ENCODE measurements around the gene SEMA3F. TPM values are rescaled to one million over a fixed set of nuclear protein-coding genes. Genes with fewer than 3 reads are reported as not detected.

SEMA3F gene
- total RNA-seq, 1 donor from 2014 or later, result 106 TPM

- DNase-seq (ENCODE audit: extremely low read depth, low read depth, low spot score), result no peak
Measured at GRCh38 chr3:50155491-50155878, 361 bp downstream of the SEMA3F start.

GRCh38 chr3:50155891-50156290, 767 bp downstream of the SEMA3F start:
- no peak for DNase-seq (ENCODE audit: extremely low read depth, low read depth, low spot score)

DNA sequence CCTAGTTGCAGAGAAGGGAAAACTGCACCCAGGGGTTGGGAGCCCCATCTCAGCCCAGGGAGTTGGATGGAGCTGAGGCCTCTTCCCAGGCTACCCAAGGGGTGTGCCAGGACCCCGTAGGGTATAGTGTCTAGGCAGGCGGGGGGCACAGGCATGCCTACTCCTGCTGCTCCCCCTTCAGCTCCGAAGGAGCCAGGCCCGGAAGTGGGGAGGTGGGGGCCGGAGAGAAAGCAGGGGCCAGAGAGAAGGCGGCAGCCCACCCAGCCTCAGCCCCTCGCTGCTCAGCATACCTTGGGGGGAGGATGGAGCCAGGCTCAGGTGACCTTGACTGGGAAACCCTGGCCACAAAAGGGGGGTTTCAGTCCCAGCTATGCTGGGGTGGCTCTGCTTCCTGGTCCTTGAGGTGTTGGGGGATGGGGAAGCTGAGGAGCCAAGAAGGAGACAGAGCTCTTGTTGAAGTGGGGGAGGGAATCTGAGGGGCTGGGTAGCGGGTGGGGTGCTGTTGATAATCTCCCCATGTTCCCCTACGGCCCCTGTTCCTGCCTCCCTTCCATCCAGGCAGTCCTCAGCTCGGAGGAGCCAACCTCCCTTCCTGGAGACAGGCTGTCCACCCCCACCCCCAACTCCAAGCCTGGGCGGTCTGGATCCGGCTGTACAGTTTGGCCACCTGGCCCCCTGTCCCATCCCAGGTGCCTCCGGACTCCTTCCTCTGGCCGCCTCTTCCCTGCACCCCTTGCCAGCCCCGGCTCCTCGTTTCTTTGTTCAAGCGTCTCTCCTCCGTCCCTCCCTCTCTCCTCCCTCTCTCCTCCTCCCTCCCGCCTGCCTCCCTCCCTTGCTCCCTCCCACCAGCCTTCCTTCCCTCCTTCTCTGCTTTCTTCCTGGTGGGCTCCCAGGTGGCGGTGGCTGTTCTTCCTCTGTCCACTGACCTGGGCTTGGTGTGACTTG, 1.7 kb downstream of the SEMA3F start:
- DNase-seq (ENCODE audit: extremely low read depth, low read depth, low spot score), result no peak

- no peak for DNase-seq (ENCODE audit: extremely low read depth, low read depth, low spot score)
Measured at GRCh38 chr3:50157827-50158529, 2.9 kb downstream of the SEMA3F start.

DNA sequence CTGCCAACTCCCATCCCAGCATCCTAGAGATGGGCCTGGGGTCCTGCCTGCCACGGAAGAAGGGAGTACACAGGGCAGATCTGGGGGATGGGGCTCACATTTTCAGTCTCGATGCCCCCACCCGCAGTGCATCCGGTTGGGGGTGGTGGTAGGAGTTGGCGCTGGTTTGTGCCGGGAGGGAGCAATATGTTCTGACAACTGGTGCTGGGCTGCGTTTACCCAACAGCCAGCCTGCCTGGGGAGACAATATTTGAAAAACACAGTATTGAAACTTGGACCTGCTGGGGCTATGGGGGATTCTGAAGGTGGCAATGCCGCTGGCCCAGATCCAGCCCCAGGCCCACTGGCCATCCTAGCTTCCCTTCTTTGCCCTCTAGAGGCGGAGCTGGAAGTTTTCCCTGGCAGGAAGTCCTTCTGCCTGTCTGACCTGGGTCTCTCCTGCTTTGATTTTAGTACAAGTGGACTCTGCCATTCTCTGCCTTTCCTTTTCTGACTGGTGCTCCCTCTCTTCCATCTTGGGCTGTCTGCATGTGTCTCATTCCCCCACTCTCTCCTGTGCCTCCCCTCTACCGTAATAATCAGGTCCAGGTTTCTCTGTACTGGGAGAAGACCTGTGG, 3.5 kb downstream of the SEMA3F start:
- DNase-seq (ENCODE audit: extremely low read depth, low read depth, low spot score), result no peak

GRCh38 chr3:50160561-50160983, 5.4 kb downstream of the SEMA3F start:
- no peak for DNase-seq (ENCODE audit: extremely low read depth, low read depth, low spot score)

DNA sequence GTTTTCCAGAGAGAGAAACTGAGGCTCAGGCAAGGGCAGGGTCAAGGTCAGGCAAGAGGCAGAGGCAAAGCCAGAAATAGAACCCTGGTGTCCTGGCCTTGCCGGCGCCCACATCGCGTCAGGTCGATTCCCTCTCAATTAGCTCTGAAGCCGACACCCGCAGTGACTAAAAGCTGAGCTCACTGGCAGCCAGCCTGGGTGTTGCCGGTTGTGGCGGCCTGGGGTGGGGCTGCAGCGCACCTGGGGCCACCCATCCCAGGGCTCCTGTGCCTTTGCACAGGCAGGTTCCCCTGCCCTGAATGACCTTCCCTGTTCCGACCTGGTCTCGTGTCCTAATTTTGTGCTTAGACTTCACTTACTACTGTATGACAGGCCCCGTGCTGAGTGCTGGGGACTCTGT, 6.2 kb downstream of the SEMA3F start:
- DNase-seq (ENCODE audit: extremely low read depth, low read depth, low spot score), result no peak

- DNase-seq (ENCODE audit: extremely low read depth, low read depth, low spot score), result no peak
Measured at GRCh38 chr3:50162034-50162883, 7.1 kb downstream of the SEMA3F start.

- DNase-seq (ENCODE audit: extremely low read depth, low read depth, low spot score), result no peak
Measured at GRCh38 chr3:50163572-50164455, 8.7 kb downstream of the SEMA3F start.

DNA sequence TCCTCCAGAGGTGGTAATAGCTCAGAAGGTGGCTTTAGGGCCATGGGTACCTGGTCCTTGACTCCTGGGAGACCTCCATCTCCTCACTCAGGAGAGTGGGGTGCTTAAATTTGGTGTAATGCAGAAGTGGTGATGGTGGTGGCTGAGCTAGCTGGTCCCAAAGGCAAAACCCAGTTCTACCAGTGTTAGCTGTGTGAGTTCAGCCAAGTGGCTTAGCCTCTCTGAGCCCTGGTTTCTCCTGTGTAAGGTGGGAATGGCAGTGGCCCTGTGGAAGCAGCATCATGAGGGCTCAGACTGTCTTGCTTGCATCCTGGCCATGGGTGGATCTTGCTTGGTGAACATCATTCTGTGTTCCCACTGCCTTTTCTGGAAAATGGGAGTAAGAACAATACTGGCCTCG, 9.4 kb downstream of the SEMA3F start:
- DNase-seq (ENCODE audit: extremely low read depth, low read depth, low spot score), result no peak

DNA sequence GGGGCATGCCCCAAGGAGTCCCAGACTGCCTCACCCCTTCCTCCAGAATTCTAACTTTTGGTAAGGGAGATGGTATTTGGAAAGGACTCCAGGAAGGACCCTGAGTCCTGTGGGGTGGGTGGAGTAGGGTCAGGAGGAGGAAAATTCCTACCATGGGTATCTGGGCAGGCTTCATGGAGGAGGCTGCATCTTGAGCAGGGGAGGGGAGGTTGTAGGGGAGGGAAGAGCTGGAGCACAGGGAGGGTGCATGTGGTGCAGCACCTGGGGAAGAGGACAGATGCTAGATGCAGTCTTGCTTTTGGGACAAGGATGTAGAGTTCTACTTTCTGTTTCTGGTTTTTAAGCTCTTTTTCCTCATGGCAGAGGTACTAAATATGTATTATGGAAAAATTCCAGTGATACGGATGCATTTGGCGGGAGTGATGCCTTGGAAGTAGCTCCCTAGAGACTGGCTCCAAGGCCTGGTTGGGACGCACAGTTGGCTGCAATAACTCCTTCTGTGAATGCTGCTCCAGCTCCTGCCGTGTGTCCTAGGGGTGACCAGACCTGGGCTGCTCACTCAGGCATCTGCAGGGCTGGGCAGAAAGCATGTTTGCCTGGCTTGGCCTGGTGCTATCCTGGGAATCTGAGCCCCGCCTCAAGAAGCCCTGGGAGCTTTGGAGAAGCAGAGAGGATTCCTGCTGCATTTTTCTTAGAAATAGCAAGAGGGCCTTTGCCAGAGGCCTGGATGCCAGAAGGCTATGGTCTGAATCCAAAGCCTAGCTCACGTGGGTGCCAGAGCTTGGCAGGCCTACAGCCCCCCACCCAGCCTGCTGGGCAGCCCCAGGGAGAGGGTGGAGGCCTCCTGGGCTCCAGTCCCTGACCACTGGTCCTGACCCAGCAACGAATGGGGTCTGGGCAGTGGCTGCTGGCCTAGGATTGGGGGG, 10.1 kb downstream of the SEMA3F start:
- no peak for DNase-seq (ENCODE audit: extremely low read depth, low read depth, low spot score)

DNA sequence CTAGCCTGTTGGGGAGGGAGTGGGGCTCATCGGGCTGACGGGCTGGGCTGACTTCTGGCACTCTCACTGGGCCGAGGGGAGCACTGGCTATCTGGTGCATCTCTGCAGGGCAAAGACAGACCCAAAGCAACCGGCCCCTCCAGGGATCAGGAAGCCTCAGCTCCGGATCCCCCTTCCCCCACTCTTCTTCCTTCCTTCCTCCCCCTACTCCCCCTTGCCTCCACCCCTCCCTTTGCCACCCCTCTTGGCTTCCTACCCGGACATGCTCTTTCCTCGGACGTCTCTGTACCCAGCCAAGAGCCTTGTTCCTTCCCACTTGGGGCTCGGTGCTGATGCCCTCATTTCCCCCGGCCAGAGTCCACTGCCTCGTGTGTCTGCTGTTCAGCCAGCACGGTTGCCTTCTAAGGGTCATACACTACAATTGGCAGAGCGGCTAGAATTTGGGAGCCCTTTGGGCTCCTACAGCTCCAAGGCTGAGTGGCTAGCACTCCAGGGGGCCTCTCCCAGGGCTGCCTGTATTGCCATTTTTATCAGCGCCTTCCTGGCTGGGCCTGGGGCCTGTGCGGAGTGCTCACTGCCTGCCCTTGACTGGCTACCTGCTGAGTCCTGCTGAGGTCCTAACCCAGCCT, 10.9 kb downstream of the SEMA3F start:
- DNase-seq (ENCODE audit: extremely low read depth, low read depth, low spot score), result no peak

GRCh38 chr3:50166620-50167019, 11.5 kb downstream of the SEMA3F start:
- DNase-seq (ENCODE audit: extremely low read depth, low read depth, low spot score), result no peak

DNA sequence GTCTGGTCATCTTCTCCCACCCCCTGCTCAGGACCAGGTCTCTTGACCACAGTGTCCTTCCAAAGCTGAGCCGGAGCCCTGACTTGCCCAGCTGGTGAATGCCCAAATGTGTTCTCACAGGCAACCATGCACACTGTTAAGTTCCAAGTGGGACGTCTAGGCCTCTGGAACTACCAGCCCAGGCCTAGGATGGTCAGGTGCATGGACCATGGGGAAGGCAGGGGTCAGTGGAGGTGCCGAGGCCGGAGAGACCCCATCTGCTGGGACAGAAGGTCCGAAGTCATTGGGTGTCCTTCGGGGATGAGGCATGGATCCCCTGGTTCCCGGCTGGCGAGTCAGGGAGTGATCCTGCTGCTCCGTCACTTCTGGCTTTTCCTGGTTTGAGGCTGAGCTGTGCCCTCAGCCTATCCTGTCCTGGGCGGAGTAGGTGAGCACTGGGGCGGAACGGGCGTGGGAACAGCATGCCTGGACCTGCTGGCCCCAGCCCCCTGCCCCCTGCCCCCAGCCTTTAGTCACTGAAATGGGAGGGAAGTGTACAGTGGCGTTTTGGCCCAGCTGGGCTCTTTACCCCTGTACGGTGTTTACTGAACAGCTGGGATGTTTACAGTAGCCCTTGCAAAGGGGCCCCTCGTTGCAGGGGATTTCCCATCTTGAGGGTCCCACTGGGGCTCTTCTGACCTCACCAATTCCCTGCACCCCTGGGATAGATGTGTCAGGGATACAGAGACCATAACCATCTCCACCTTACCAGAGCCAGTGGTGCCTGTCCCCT, 12.1 kb downstream of the SEMA3F start:
- DNase-seq (ENCODE audit: extremely low read depth, low read depth, low spot score), result no peak

DNA sequence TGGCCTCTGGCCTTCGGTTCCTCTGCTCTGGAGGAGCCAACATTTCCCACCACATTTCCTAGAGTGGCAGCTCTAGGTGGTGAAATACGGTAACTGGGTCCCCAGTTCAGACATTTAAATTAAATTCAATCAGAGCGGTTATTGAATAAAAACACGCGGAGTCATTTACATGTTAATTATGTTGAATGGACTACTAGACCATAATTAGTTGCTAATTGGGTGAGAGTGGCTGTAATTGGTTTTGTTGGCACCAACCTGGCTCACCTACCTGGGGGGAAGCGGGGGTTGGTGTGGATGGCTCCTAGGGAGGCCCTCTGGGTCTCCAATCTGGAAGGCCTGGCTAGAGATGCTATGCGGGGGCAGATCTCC, 12.7 kb downstream of the SEMA3F start:
- DNase-seq (ENCODE audit: extremely low read depth, low read depth, low spot score), result no peak

DNA sequence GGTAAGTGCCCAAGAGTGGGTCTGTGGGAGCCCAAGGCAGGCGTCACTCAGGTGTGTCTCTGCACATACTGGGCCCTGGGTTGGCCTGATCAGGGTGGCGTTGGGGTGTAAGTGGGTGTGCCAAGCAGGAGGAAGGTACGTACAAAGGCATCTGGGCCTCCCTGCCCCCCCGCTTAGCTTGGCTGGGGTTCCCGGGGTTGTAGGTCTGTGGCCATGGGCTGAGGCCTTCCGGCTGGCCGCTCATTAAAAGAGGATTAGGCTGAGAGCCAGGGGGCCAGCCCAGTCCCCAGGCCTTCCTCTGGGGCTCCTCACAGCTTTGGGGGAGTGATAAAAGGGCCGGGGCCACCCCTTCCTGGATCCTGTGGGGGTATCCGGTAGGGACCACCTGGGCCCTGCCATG, 13.3 kb downstream of the SEMA3F start:
- DNase-seq (ENCODE audit: extremely low read depth, low read depth, low spot score), result no peak

- no peak for DNase-seq (ENCODE audit: extremely low read depth, low read depth, low spot score)
Measured at GRCh38 chr3:50168791-50169190, 13.7 kb downstream of the SEMA3F start.
